Measurements from ENCODE around the gene NAA50. TPM values are rescaled to one million over a fixed set of nuclear protein-coding genes. Genes with fewer than 3 reads are reported as not detected.

NAA50 gene
- total RNA-seq, 1 donor from 2014 or later, result 83.1 TPM

- Mint-ChIP-seq H3K4me1 (ENCODE audit: unreplicated experiment) (peaks cover 22% of the 10 kb centered on the region), H3K36me3 (ENCODE audit: unreplicated experiment) (peaks cover 38% of the 10 kb centered on the region), H3K9me3 (ENCODE audit: unreplicated experiment) (no peaks in the 10 kb centered on the region), H3K27me3 (ENCODE audit: unreplicated experiment) (no peaks in the 10 kb centered on the region), H3K27ac (ENCODE audit: unreplicated experiment) (peak overlapping the region; percentile 75), H3K4me3 (ENCODE audit: unreplicated experiment) (peak overlapping the region; percentile 51)
- no peak for TF ChIP-seq CTCF (IDR thresholded peaks at IDR 0.05)
- DNase-seq (ENCODE audit: extremely low spot score, unreplicated experiment), result peak; percentile 64
Measured at GRCh38 chr3:113668015-113668414, 78.0 kb downstream of the NAA50 start.

Other genes with a start within 250 kb of the NAA50 start
- gene SPICE1, start 231.1 kb downstream of the NAA50 start, total RNA-seq, result 10.4 and 16.4 TPM in 2 replicates
- gene SIDT1, start 213.7 kb downstream of the NAA50 start, total RNA-seq, result not detected in 2 replicates
- 12.0 and 12.6 TPM in 2 replicates for gene USF3, start 49.6 kb downstream of the NAA50 start, total RNA-seq
- 73.7 and 84.7 TPM in 2 replicates for gene ATP6V1A, start 786 bp upstream of the NAA50 start, total RNA-seq
- 1.2 and 1.3 TPM in 2 replicates for gene GRAMD1C, start 92.5 kb upstream of the NAA50 start, total RNA-seq
- gene ZDHHC23, start 201.8 kb upstream of the NAA50 start, total RNA-seq, result 0.18 and 0.27 TPM in 2 replicates